Right renal cortex interstitium (tissue), 3 donors: ENCODE results near the gene NR2F1-AS1. TPM values are rescaled to one million over a fixed set of nuclear protein-coding genes. Genes with fewer than 3 reads are reported as not detected.

Experiments
- DNase-seq, 3 donors: peaks; one replicate each; pipeline ENCODE4 v3.0.0-alpha.2; 2013; ENCODE audit warnings: low read depth in 3 of 3, low spot score in 2 of 3
- polyA plus RNA-seq, 3 donors: library from polyadenylated mRNA; unstranded; fragments of 120-200 nt; gene quantifications; one replicate each; pipeline ENCODE4 v1.2.1, GENCODE V29; 2013; ENCODE audit not compliant: insufficient read length in 3 of 3

NR2F1-AS1 gene
- polyA plus RNA-seq, 3 donors = 50.0 to 58.2 (median 57.6) TPM

DNA sequence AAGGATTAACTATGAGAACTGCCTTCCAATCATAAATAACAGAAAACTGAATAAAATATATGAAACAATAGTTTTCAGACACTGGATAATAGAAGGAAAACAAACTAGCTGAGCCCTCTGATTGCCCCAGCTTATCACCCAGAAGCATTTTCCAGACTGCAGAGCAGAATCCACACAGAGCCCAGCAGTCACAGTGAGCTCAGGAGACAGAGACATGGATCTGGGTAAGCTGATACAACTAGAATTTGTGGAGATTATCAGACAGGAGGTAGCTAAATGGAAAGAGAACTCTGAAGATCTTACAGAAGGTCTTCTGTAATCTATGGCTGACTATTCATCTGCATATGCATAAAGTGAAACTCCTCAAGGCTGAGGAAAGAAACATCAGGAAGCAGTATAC lies 128.8 kb downstream of the NR2F1-AS1 start:
- DNase-seq = no peak

DNA sequence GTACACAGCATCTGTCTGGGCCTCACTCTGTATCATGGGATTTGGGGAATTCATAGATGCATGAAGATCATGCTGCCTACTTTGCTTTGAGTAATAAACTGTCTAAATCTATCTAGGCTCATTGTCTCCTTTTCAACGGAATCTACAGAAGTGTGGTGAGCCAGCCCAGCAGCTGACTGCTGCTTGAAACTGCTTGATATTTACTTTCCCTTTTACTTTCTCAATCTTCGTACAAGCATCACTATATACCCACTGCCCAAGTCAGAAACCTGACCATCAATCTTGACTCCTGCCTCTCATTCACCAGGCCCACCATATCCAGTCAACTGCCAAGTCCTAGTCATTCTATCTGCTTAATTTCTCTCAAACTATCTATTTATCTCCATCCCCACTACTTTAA lies 142.9 kb downstream of the NR2F1-AS1 start:
- no peak for DNase-seq

GRCh38 chr5:93436083-93436482 lies 144.9 kb downstream of the NR2F1-AS1 start:
- no peak for DNase-seq

- no peak for DNase-seq
Observed at GRCh38 chr5:93433422-93433821, 147.6 kb downstream of the NR2F1-AS1 start.

DNA sequence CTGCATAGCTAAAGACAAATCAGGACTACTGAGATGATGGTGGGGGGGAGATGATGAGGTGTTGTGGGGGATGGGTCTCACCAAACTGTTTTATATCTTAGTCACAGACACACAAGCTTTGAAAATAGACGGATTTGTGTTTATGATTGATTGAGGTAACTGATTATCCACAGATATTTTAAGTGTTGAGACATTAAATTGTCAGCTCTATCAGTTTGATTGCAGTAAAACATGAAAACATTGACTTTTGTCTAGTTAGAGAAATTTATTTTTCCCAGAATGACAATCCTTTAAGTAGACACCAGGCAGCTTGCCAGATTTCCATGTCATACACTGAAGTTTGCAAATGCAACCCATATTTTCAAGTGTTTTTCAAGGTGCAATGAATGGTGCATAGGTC lies 149.8 kb downstream of the NR2F1-AS1 start:
- no peak for DNase-seq

DNA sequence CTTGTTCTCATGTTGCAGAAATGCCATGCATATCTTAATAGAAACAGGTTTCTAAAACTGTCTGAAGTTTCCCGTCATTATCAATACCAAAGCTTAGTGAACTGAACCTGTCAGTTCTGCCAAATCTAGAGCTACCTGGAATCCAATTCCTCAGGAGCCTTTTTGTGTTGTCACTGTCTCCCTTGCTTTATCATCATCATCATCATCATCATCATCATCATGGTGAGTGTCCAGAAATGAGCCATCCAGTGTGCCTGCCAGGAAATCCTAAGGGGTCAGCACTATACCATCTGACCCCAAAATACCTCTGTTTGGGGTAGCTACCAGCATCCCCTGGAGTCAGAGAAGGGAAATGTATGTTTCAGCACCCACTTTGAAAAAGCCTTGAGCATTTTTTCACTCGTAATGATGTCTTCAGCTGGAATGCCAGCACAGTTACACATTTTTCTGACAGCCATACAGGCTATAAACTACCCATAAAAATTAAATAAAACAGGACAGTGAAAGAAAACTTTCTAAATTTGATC lies 150.3 kb downstream of the NR2F1-AS1 start:
- no peak for DNase-seq

DNA sequence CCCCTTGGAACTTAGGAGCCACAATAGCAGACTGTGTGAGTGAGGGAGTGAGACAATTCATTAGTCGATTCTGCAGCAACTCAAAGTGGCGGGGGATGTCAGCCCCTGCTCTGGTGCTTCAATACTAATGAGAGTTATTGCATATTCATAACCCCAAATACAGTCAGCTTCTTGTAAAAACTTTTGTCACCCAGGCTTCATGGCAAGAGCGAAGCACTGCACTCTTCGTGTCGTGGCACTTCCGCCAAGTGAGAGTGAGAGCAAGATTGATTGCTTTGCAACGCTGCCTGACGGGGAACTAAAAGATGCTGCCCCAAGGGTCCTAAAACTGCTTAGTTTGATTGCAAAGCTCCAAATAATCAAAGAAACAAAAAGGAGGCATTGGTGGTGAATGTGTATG lies 150.9 kb downstream of the NR2F1-AS1 start:
- no peak for DNase-seq

DNA sequence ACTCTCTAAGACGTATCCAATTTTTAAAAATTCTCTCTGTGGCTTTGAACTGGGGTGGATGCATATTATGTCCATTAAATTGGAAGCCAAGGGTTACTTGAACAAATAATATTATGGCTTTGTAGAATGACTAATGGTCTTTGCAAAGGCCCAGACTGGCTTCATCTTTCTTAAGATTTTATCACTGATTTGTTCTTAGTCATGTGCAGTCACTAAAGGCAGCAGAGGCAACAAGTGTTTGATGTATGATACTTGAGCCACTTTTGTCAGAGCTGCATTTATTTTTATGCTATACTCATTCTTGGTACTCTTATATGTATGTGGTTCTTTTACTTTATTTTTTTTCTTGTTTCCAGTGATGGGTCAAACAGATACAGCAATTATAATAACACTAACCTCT lies 152.2 kb downstream of the NR2F1-AS1 start:
- no peak for DNase-seq

- DNase-seq = no peak
Observed at GRCh38 chr5:93427316-93427715, 153.7 kb downstream of the NR2F1-AS1 start.

GRCh38 chr5:93425096-93425495 lies 155.9 kb downstream of the NR2F1-AS1 start:
- no peak for DNase-seq

- no peak for DNase-seq
Observed at GRCh38 chr5:93423300-93423699, 157.7 kb downstream of the NR2F1-AS1 start.

DNA sequence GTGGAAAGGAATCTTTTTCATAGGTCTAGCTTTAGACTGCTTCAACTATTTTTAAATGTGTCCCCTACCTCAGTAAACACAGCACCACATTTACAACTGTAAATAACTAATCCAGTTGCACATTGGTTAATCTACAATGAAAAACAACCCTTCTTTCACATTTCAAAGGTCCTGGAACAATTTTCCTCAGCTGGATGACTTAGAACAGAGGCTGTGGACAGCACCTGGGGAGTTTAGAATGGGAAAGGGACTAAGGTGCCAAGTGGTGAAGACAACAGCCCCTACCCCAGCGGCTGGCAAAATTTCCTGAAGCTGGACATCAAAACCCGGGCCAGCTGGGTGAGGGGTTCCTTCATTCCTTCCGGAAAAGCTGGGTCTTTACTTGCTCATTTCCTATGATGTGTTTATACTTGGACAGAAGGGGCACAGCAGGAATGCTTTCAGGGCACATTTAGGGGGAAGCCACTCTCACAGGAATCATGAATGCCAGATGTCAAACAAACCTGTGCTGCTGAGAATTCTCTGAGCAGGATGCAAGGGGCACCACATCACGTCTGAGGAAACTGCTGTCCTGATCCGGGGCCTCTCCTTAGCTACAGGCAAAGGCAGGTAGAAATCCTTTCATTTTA lies 158.3 kb downstream of the NR2F1-AS1 start:
- DNase-seq = no peak

DNA sequence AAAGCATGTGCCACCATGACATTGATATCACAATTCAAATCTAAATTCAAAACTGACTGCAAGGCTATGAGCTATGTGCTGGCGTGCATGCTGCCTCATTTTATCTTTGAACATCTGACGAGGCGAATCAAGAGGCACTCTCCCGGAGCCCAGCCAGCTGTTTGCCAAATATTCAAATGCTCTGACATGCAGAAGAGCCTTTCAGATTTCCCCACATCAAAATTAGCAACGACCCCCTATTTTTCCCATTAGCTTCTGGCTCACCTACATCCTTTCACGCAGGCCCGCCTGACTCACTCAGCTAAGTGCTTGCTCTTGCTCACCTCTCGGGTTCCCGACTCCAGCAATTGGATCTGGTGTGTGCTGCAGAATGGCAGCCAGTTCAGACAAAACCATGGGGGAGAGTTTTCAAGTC lies 159.0 kb downstream of the NR2F1-AS1 start:
- DNase-seq = no peak

GRCh38 chr5:93421468-93421867 lies 159.6 kb downstream of the NR2F1-AS1 start:
- no peak for DNase-seq

GRCh38 chr5:93417490-93417889 lies 163.5 kb downstream of the NR2F1-AS1 start:
- no peak for DNase-seq

GRCh38 chr5:93415819-93416218 lies 165.2 kb downstream of the NR2F1-AS1 start:
- DNase-seq = no peak

- DNase-seq = no peak
Observed at GRCh38 chr5:93411716-93412115, 169.3 kb downstream of the NR2F1-AS1 start.

DNA sequence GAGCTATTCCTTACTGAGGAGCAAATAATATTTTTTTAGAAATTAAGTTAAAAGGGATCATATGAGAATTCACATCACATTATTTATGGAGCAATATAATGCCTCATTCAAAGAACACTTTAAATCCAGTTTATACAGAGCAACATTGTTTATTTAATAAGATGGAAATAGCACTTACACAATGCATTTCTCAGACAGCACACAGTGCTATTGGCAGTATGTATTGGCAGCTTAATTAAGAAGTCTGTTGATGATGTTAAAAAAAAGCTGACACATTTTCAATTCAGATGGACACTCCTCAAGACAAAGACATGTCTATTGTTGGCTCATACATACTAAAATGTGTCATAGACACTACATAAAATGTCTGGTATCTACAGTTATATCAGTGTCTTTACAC lies 171.3 kb downstream of the NR2F1-AS1 start:
- no peak for DNase-seq

GRCh38 chr5:93407454-93407853 lies 173.6 kb downstream of the NR2F1-AS1 start:
- no peak for DNase-seq

GRCh38 chr5:93406971-93407401 lies 174.0 kb downstream of the NR2F1-AS1 start:
- no peak for DNase-seq

DNA sequence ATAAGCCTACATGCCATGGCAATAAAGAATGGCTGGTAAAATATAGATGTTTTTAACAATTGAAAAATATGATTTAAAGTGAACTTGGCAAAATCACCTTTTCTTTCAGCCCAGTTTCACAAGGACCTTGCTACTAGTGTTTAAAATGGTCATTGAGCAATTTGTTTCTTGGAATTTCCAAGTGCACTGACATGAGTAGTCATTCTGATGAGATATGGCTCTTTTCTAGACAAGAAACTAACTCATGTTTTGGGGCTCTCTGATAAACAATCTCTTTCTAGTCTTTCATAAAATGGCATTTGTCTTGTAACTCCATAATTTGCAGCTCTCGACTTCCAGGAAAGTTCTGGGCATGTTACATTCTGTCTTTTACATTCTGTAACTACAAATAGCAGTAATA lies 176.8 kb downstream of the NR2F1-AS1 start:
- no peak for DNase-seq

DNA sequence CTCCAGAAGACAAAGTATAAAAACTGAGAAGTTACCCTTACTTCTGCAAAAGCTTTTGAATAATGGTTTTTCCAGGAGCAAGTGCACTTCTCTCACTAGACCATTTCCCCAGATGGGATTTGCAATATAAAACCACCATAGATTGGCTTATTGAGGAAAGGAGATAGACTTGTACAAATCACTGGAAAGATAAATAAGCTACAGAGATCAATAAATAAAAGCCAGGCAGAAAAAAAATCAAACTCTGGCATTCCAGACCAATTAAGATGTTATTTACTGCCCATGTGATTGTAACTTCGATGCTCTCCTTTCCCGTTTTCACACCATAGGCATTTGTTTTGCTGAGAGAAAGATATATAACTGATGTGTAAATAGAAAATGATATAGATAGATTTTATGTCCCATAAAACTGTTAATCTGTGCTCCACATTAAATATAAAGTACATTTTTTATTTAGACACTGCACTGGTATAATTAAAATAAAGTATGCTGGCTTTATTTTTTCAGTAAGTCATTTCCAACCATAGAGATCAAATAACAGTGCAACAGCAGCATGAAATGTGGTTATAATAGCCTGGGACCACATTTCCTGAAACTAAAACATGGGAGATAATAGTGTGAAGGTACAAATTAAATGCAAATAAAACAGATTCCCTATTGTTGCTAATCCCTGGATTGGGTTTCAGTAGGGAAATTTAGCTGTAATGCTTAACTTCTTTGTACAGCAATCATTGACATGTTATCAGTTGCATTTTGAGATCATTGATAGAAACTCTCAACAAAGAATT lies 177.7 kb downstream of the NR2F1-AS1 start:
- DNase-seq = no peak
